ENCODE results near the gene TFAP2B.

The TFAP2B gene

GRCh38 chr6:50847890-50848594 lies 29.4 kb downstream of the TFAP2B start:
- no peak for DNase-seq (ENCODE audit: low read depth in 1 of 2, low spot score in 1 of 2)

- DNase-seq (ENCODE audit: low read depth in 1 of 2, low spot score in 1 of 2): no peak
Observed at GRCh38 chr6:50848989-50849795, 30.5 kb downstream of the TFAP2B start.

- DNase-seq (ENCODE audit: low read depth in 1 of 2, low spot score in 1 of 2): no peak
Observed at GRCh38 chr6:50849796-50850180, 31.1 kb downstream of the TFAP2B start.

GRCh38 chr6:50850223-50851048 lies 31.8 kb downstream of the TFAP2B start:
- DNase-seq (ENCODE audit: low read depth in 1 of 2, low spot score in 1 of 2): no peak

- no peak for DNase-seq (ENCODE audit: low read depth in 1 of 2, low spot score in 1 of 2)
Observed at GRCh38 chr6:50851049-50851845, 32.6 kb downstream of the TFAP2B start.

GRCh38 chr6:50853939-50854338 lies 35.3 kb downstream of the TFAP2B start:
- no peak for DNase-seq (ENCODE audit: low read depth in 1 of 2, low spot score in 1 of 2)

GRCh38 chr6:50861692-50862091 lies 43.0 kb downstream of the TFAP2B start:
- no peak for DNase-seq (ENCODE audit: low read depth in 1 of 2, low spot score in 1 of 2)

GRCh38 chr6:50862176-50862575 lies 43.5 kb downstream of the TFAP2B start:
- no peak for DNase-seq (ENCODE audit: low read depth in 1 of 2, low spot score in 1 of 2)

- DNase-seq (ENCODE audit: low read depth in 1 of 2, low spot score in 1 of 2): no peak
Observed at GRCh38 chr6:50864601-50865000, 45.9 kb downstream of the TFAP2B start.

GRCh38 chr6:50868466-50868865 lies 49.8 kb downstream of the TFAP2B start:
- DNase-seq (ENCODE audit: low read depth in 1 of 2, low spot score in 1 of 2): no peak

- DNase-seq (ENCODE audit: low read depth in 1 of 2, low spot score in 1 of 2): no peak
Observed at GRCh38 chr6:50873167-50873566, 54.5 kb downstream of the TFAP2B start.

- DNase-seq (ENCODE audit: low read depth in 1 of 2, low spot score in 1 of 2): no peak
Observed at GRCh38 chr6:50884364-50884763, 65.7 kb downstream of the TFAP2B start.

- no peak for DNase-seq (ENCODE audit: low read depth in 1 of 2, low spot score in 1 of 2)
Observed at GRCh38 chr6:50887112-50887511, 68.4 kb downstream of the TFAP2B start.

GRCh38 chr6:50889497-50889896 lies 70.8 kb downstream of the TFAP2B start:
- DNase-seq (ENCODE audit: low read depth in 1 of 2, low spot score in 1 of 2): no peak

- no peak for DNase-seq (ENCODE audit: low read depth in 1 of 2, low spot score in 1 of 2)
Observed at GRCh38 chr6:50889935-50890334, 71.3 kb downstream of the TFAP2B start.

- no peak for DNase-seq (ENCODE audit: low read depth in 1 of 2, low spot score in 1 of 2)
Observed at GRCh38 chr6:50890579-50890978, 71.9 kb downstream of the TFAP2B start.

GRCh38 chr6:50891290-50891689 lies 72.6 kb downstream of the TFAP2B start:
- no peak for DNase-seq (ENCODE audit: low read depth in 1 of 2, low spot score in 1 of 2)
